GM21619 (cell line): ENCODE data around the gene C12orf60.

Experiments used
- ATAC-seq: cut with Tn5 transposase; IDR thresholded peaks from one replicate; pipeline ENCODE4 v1.9.1; 2021; ENCODE audit not compliant: unreplicated experiment

C12orf60 gene

GRCh38 chr12:14833952-14834351 is 30.5 kb downstream of the C12orf60 start:
- ATAC-seq: no peak

- ATAC-seq: no peak
These were observed 31.0 kb downstream of the C12orf60 start for GRCh38 chr12:14834509-14834908.

GRCh38 chr12:14836336-14837210 is 33.1 kb downstream of the C12orf60 start:
- ATAC-seq: no peak

GRCh38 chr12:14839262-14839661 is 35.8 kb downstream of the C12orf60 start:
- ATAC-seq: no peak

GRCh38 chr12:14840616-14841015 is 37.1 kb downstream of the C12orf60 start:
- no peak for ATAC-seq

- ATAC-seq: no peak
These were observed 38.3 kb downstream of the C12orf60 start for GRCh38 chr12:14841761-14842160.

- no peak for ATAC-seq
These were observed 38.8 kb downstream of the C12orf60 start for GRCh38 chr12:14842315-14842714.

- ATAC-seq: no peak
These were observed 40.0 kb downstream of the C12orf60 start, which contains the start of gene ART4 for GRCh38 chr12:14843425-14843887. ART4 (minus strand) TSS chr12:14843526; CDS start chr12:14843113, 413 bp downstream.

GRCh38 chr12:14844401-14844800 is 40.9 kb downstream of the C12orf60 start:
- no peak for ATAC-seq

GRCh38 chr12:14845350-14845750 is 41.9 kb downstream of the C12orf60 start:
- ATAC-seq: no peak

GRCh38 chr12:14846042-14846587 is 42.6 kb downstream of the C12orf60 start:
- no peak for ATAC-seq

- no peak for ATAC-seq
These were observed 43.6 kb downstream of the C12orf60 start for GRCh38 chr12:14846876-14847580.

GRCh38 chr12:14849661-14850060 is 46.2 kb downstream of the C12orf60 start:
- no peak for ATAC-seq

- no peak for ATAC-seq
These were observed 47.6 kb downstream of the C12orf60 start for GRCh38 chr12:14850929-14851663.

- no peak for ATAC-seq
These were observed 49.4 kb downstream of the C12orf60 start for GRCh38 chr12:14852880-14853279.

GRCh38 chr12:14853961-14854360 is 50.5 kb downstream of the C12orf60 start:
- ATAC-seq: no peak

GRCh38 chr12:14854586-14855183 is 51.2 kb downstream of the C12orf60 start:
- no peak for ATAC-seq

- no peak for ATAC-seq
These were observed 55.0 kb downstream of the C12orf60 start for GRCh38 chr12:14858513-14858912.

GRCh38 chr12:14860490-14860889 is 57.0 kb downstream of the C12orf60 start:
- ATAC-seq: no peak

- ATAC-seq: no peak
These were observed 65.5 kb downstream of the C12orf60 start for GRCh38 chr12:14868916-14869506.
